Measurements from ENCODE around the gene PWWP2A.

Gene PWWP2A

GRCh38 chr5:160129841-160130240, 10.6 kb upstream of the PWWP2A start:
- in situ Hi-C loops (cut with HindIII; ENCODE audit: low sequenced_read_pairs) = no loop called here
- H3K4me3 ChIP-seq (ENCODE audit: low read depth, low read length) = no peak overlapping the region
- no peak for TF ChIP-seq CTCF (IDR thresholded peaks at IDR 0.05; ENCODE audit: low read depth, low read length)
- DNase-seq (ENCODE audit: low read depth, low spot score) = no peak

GRCh38 chr5:160128632-160129031, 9.4 kb upstream of the PWWP2A start:
- H3K4me3 ChIP-seq (ENCODE audit: low read depth, low read length) = no peak overlapping the region
- TF ChIP-seq CTCF (IDR thresholded peaks at IDR 0.05; ENCODE audit: low read depth, low read length) = no peak
- no peak for DNase-seq (ENCODE audit: low read depth, low spot score)
- in situ Hi-C loops (cut with HindIII; ENCODE audit: low sequenced_read_pairs) = no loop called here

- no peak overlapping the region for H3K4me3 ChIP-seq (ENCODE audit: low read depth, low read length)
- in situ Hi-C loops (cut with HindIII; ENCODE audit: low sequenced_read_pairs) = no loop called here
Observed at GRCh38 chr5:160119905-160120266, 636 bp upstream of the PWWP2A start.

GRCh38 chr5:160118349-160119141, 705 bp downstream of the PWWP2A start:
- peak; percentile 3 for TF ChIP-seq CTCF (IDR thresholded peaks at IDR 0.05; ENCODE audit: low read depth, low read length)
- in situ Hi-C loops (cut with HindIII; ENCODE audit: low sequenced_read_pairs) = no loop called here
- H3K4me3 ChIP-seq (ENCODE audit: low read depth, low read length) = peak overlapping the region; percentile 73
- DNase-seq (ENCODE audit: low read depth, low spot score) = no peak

More at GRCh38 chr5:160119905-160120266, 636 bp upstream of the PWWP2A start:
- peak; percentile 12 for TF ChIP-seq CTCF (IDR thresholded peaks at IDR 0.05; ENCODE audit: low read depth, low read length)
- no peak for DNase-seq (ENCODE audit: low read depth, low spot score)

GRCh38 chr5:160116991-160117390, 2.3 kb downstream of the PWWP2A start:
- no peak for TF ChIP-seq CTCF (IDR thresholded peaks at IDR 0.05; ENCODE audit: low read depth, low read length)

GRCh38 chr5:160108124-160108523, 11.1 kb downstream of the PWWP2A start:
- no peak for DNase-seq (ENCODE audit: low read depth, low spot score)
- no peak for TF ChIP-seq CTCF (IDR thresholded peaks at IDR 0.05; ENCODE audit: low read depth, low read length)
- H3K4me3 ChIP-seq (ENCODE audit: low read depth, low read length) = no peak overlapping the region
- in situ Hi-C loops (cut with HindIII; ENCODE audit: low sequenced_read_pairs) = no loop called here

More at GRCh38 chr5:160116991-160117390, 2.3 kb downstream of the PWWP2A start:
- no peak for DNase-seq (ENCODE audit: low read depth, low spot score)
- in situ Hi-C loops (cut with HindIII; ENCODE audit: low sequenced_read_pairs) = no loop called here
- no peak overlapping the region for H3K4me3 ChIP-seq (ENCODE audit: low read depth, low read length)
